T-helper 17 cell (primary cell): ENCODE data around the gene SPOUT1. TPM values are rescaled to one million over a fixed set of nuclear protein-coding genes. Genes with fewer than 3 reads are reported as not detected.
"Not testable (repeated sequence)": the region's sequence is repeated elsewhere in the genome, so short reads cannot be mapped to it uniquely, and the experiment has no call there.

ENCODE experiments used
- ATAC-seq: fragments of 150-1000 bp; cut with Tn5 transposase; 2 replicates; pipeline ENCODE4 v1.10.0; 2021; ENCODE audit warnings: mild to moderate bottlenecking, moderate library complexity
- DNase-seq, 3 donors: peaks; one replicate each; pipeline versions ENCODE4 v3.0.0 to v3.0.0-alpha.2; 2020 to 2021
- H3K9me3 ChIP-seq: one replicate; pipeline ENCODE4 v1.7.0; 2013; ENCODE audit warnings: low read length, mild to moderate bottlenecking; ENCODE audit not compliant: control insufficient read depth, poor library complexity, severe bottlenecking
- H3K27ac Mint-ChIP-seq: one replicate; pipeline ENCODE4 v1.8.0; 2022; ENCODE audit warnings: mild to moderate bottlenecking, moderate library complexity, mixed read lengths
- H3K27me3 Mint-ChIP-seq: one replicate; pipeline ENCODE4 v1.8.0; 2022; ENCODE audit warnings: mixed read lengths
- H3K36me3 Mint-ChIP-seq: one replicate; pipeline ENCODE4 v1.8.0; 2022; ENCODE audit warnings: low read depth, mixed read lengths
- H3K4me1 Mint-ChIP-seq: one replicate; pipeline ENCODE4 v1.8.0; 2022; ENCODE audit warnings: mild to moderate bottlenecking, mixed read lengths
- H3K4me3 Mint-ChIP-seq: one replicate; pipeline ENCODE4 v1.8.0; 2022; ENCODE audit warnings: mild to moderate bottlenecking, moderate library complexity, mixed read lengths
- total RNA-seq, 4 donors: library from RNA in 2 of 4; stranded (reverse) in 2 of 4; gene quantifications; one replicate each; pipeline ENCODE4 v1.2.3 and lab custom pipeline; 2022 to 2026

The SPOUT1 gene
- total RNA-seq, 2 donors from 2014 or later: 33.7 to 48.1 TPM

- ATAC-seq (peak; percentile 96), DNase-seq (peak; percentile 96 to 99 (median 96))
- Mint-ChIP-seq H3K4me1 (peaks cover 13% of the 10 kb centered on the region), H3K4me3 (peak within 1 kb of the TSS; percentile 87), H3K27me3 (no peaks in the 10 kb centered on the region), H3K36me3 (no peaks in the 10 kb centered on the region), H3K27ac (peak within 1 kb of the TSS; percentile 79)
- H3K9me3 ChIP-seq: no peaks in the 10 kb centered on the region
Observed at GRCh38 chr9:128818099-128818838, 11.3 kb downstream of the SPOUT1 start, which contains the start of gene ENDOG. Gene ENDOG, plus strand, starts transcription at chr9:128818500. Its CDS starts 185 bp downstream, at chr9:128818685.

- Mint-ChIP-seq H3K4me1 (no peaks in the 10 kb centered on the region), H3K27me3 (no peaks in the 10 kb centered on the region), H3K4me3 (no peak overlapping the region), H3K27ac (peak overlapping the region; percentile 37), H3K36me3 (peaks cover 3% of the 10 kb centered on the region)
- H3K9me3 ChIP-seq: no peaks in the 10 kb centered on the region
- DNase-seq: no peak
- no peak for ATAC-seq
Observed at GRCh38 chr9:128810873-128811272, 18.7 kb downstream of the SPOUT1 start.

GRCh38 chr9:128809831-128810230, 19.8 kb downstream of the SPOUT1 start:
- ATAC-seq (no peak), DNase-seq (no peak)
- no peak overlapping the region for H3K4me3 Mint-ChIP-seq
- peaks cover 3% of the 10 kb centered on the region for H3K36me3 Mint-ChIP-seq
- H3K9me3 ChIP-seq: no peaks in the 10 kb centered on the region
- H3K27ac Mint-ChIP-seq: no peak overlapping the region
- no peaks in the 10 kb centered on the region for H3K27me3 Mint-ChIP-seq
- H3K4me1 Mint-ChIP-seq: no peaks in the 10 kb centered on the region

GRCh38 chr9:128809036-128809599, 20.5 kb downstream of the SPOUT1 start:
- Mint-ChIP-seq H3K36me3 (peaks cover 3% of the 10 kb centered on the region), H3K27me3 (no peaks in the 10 kb centered on the region), H3K4me1 (no peaks in the 10 kb centered on the region), H3K4me3 (no peak overlapping the region), H3K27ac (no peak overlapping the region)
- ATAC-seq (no peak), DNase-seq (no peak)
- no peaks in the 10 kb centered on the region for H3K9me3 ChIP-seq

GRCh38 chr9:128808543-128808942, 21.1 kb downstream of the SPOUT1 start:
- Mint-ChIP-seq H3K4me3 (no peak overlapping the region), H3K36me3 (peaks cover 3% of the 10 kb centered on the region), H3K27me3 (no peaks in the 10 kb centered on the region), H3K27ac (no peak overlapping the region), H3K4me1 (no peaks in the 10 kb centered on the region)
- ATAC-seq (no peak), DNase-seq (no peak)
- H3K9me3 ChIP-seq: no peaks in the 10 kb centered on the region

- no peaks in the 10 kb centered on the region for H3K9me3 ChIP-seq
- H3K36me3 Mint-ChIP-seq: peaks cover 3% of the 10 kb centered on the region
- no peaks in the 10 kb centered on the region for H3K4me1 Mint-ChIP-seq
- H3K4me3 Mint-ChIP-seq: no peak overlapping the region
- H3K27ac Mint-ChIP-seq: no peak overlapping the region
- no peak for ATAC-seq
- no peak for DNase-seq
- H3K27me3 Mint-ChIP-seq: no peaks in the 10 kb centered on the region
Observed at GRCh38 chr9:128807827-128808226, 21.8 kb downstream of the SPOUT1 start.

GRCh38 chr9:128805661-128806060, 23.9 kb downstream of the SPOUT1 start:
- ATAC-seq: no peak
- no peaks in the 10 kb centered on the region for H3K9me3 ChIP-seq
- peaks cover 3% of the 10 kb centered on the region for H3K36me3 Mint-ChIP-seq
- no peak for DNase-seq
- H3K4me3 Mint-ChIP-seq: no peak overlapping the region
- no peaks in the 10 kb centered on the region for H3K27me3 Mint-ChIP-seq
- H3K4me1 Mint-ChIP-seq: no peaks in the 10 kb centered on the region
- no peak overlapping the region for H3K27ac Mint-ChIP-seq

GRCh38 chr9:128802482-128802881, 27.1 kb downstream of the SPOUT1 start:
- DNase-seq (no peak), ATAC-seq (no peak)
- H3K9me3 ChIP-seq: no peaks in the 10 kb centered on the region
- Mint-ChIP-seq H3K27ac (no peak overlapping the region), H3K27me3 (no peaks in the 10 kb centered on the region), H3K36me3 (peaks cover 4% of the 10 kb centered on the region), H3K4me1 (peaks cover 2% of the 10 kb centered on the region), H3K4me3 (no peak overlapping the region)

- peaks cover 4% of the 10 kb centered on the region for H3K36me3 Mint-ChIP-seq
Observed at GRCh38 chr9:128800061-128800460, 29.5 kb downstream of the SPOUT1 start.

GRCh38 chr9:128798896-128799295, 30.7 kb downstream of the SPOUT1 start:
- ATAC-seq: no peak
- DNase-seq: no peak
- H3K4me1 Mint-ChIP-seq: peaks cover 3% of the 10 kb centered on the region
- H3K9me3 ChIP-seq: no peaks in the 10 kb centered on the region
- peaks cover 4% of the 10 kb centered on the region for H3K36me3 Mint-ChIP-seq
- no peaks in the 10 kb centered on the region for H3K27me3 Mint-ChIP-seq
- no peak overlapping the region for H3K4me3 Mint-ChIP-seq
- no peak overlapping the region for H3K27ac Mint-ChIP-seq

More at GRCh38 chr9:128800061-128800460, 29.5 kb downstream of the SPOUT1 start:
- Mint-ChIP-seq H3K4me1 (peaks cover 2% of the 10 kb centered on the region), H3K27me3 (no peaks in the 10 kb centered on the region), H3K27ac (no peak overlapping the region), H3K4me3 (no peak overlapping the region)
- ATAC-seq: no peak
- no peaks in the 10 kb centered on the region for H3K9me3 ChIP-seq
- no peak for DNase-seq

GRCh38 chr9:128794961-128795360, 34.6 kb downstream of the SPOUT1 start:
- peaks cover 17% of the 10 kb centered on the region for H3K4me1 Mint-ChIP-seq
- H3K4me3 Mint-ChIP-seq, ATAC-seq, DNase-seq, H3K9me3 ChIP-seq, H3K36me3 Mint-ChIP-seq, H3K27ac Mint-ChIP-seq, H3K27me3 Mint-ChIP-seq: not testable (repeated sequence)

GRCh38 chr9:128792978-128793686, 36.5 kb downstream of the SPOUT1 start:
- Mint-ChIP-seq H3K4me3 (no peak overlapping the region), H3K27ac (peak overlapping the region; percentile 43), H3K36me3 (peaks cover 4% of the 10 kb centered on the region), H3K4me1 (peaks cover 21% of the 10 kb centered on the region), H3K27me3 (no peaks in the 10 kb centered on the region)
- DNase-seq (no peak), ATAC-seq (no peak)
- H3K9me3 ChIP-seq: no peaks in the 10 kb centered on the region

GRCh38 chr9:128792134-128792533, 37.5 kb downstream of the SPOUT1 start:
- H3K36me3 Mint-ChIP-seq: peaks cover 2% of the 10 kb centered on the region
- no peak for ATAC-seq
- no peak overlapping the region for H3K27ac Mint-ChIP-seq

More at GRCh38 chr9:128792134-128792533, 37.5 kb downstream of the SPOUT1 start:
- no peaks in the 10 kb centered on the region for H3K9me3 ChIP-seq
- Mint-ChIP-seq H3K27me3 (no peaks in the 10 kb centered on the region), H3K4me3 (no peak overlapping the region), H3K4me1 (peaks cover 25% of the 10 kb centered on the region)
- no peak for DNase-seq
